SHP77 treated with DMSO at 0.1 percent for 48 hours (cell line): Measurements from ENCODE around the gene RAMP1.

Source experiments
- DNase-seq: peaks from one replicate; lab custom pipeline; 2025; lab: John Stamatoyannopoulos, UW

RAMP1 gene

GRCh38 chr2:237951878-237952277, 92.5 kb downstream of the RAMP1 start:
- no peak for DNase-seq

- no peak for DNase-seq
Measured at GRCh38 chr2:237952851-237953250, 93.4 kb downstream of the RAMP1 start.

- no peak for DNase-seq
Measured at GRCh38 chr2:237955640-237956401, 96.4 kb downstream of the RAMP1 start.

- DNase-seq, result no peak
Measured at GRCh38 chr2:237956402-237956736, 96.9 kb downstream of the RAMP1 start.

- no peak for DNase-seq
Measured at GRCh38 chr2:237961637-237962036, 102.2 kb downstream of the RAMP1 start.
